HG03521 (cell line): ENCODE data around the gene OR10S1.
"Not testable (repeated sequence)": the region's sequence is repeated elsewhere in the genome, so short reads cannot be mapped to it uniquely, and the experiment has no call there.

ENCODE experiments used
- ATAC-seq: cut with Tn5 transposase; IDR thresholded peaks from one replicate; pipeline ENCODE4 v1.9.1; 2021; ENCODE audit warnings: mild to moderate bottlenecking, moderate library complexity; ENCODE audit not compliant: unreplicated experiment

The OR10S1 gene

GRCh38 chr11:123977731-123978347 lies at the start of gene OR10S1:
TSS of gene OR10S1 (minus strand) at chr11:123977781. CDS start at chr11:123977664, 117 bp downstream.
- no peak for ATAC-seq

- no peak for ATAC-seq
These were observed 48.9 kb upstream of the OR10S1 start, which contains the start of gene OR10G8 for GRCh38 chr11:124026498-124026897. TSS of gene OR10G8 (plus strand) at chr11:124026798. CDS start at chr11:124029623, 2,825 bp downstream.

GRCh38 chr11:124015837-124016236 lies 38.3 kb upstream of the OR10S1 start:
- ATAC-seq = not testable (repeated sequence)

GRCh38 chr11:124012697-124013096 lies 35.1 kb upstream of the OR10S1 start, which contains the start of gene OR10G4:
TSS of gene OR10G4 (plus strand) at chr11:124012997. CDS start at chr11:124015575, 2,578 bp downstream.
- no peak for ATAC-seq

- ATAC-seq = no peak
These were observed 17.5 kb upstream of the OR10S1 start, which contains the start of gene OR10G6 for GRCh38 chr11:123995119-123995518. TSS of gene OR10G6 (minus strand) at chr11:123995161. CDS start at chr11:123995161, 0 bp downstream.

- ATAC-seq = no peak
These were observed 1.7 kb upstream of the OR10S1 start for GRCh38 chr11:123979311-123979710.

- no peak for ATAC-seq
These were observed 616 bp downstream of the OR10S1 start for GRCh38 chr11:123976770-123977560.

GRCh38 chr11:123973816-123974215 lies 3.8 kb downstream of the OR10S1 start:
- no peak for ATAC-seq

GRCh38 chr11:123956752-123957151 lies 20.8 kb downstream of the OR10S1 start:
- ATAC-seq = no peak

- ATAC-seq = no peak
These were observed 32.4 kb downstream of the OR10S1 start for GRCh38 chr11:123945132-123945531.

- no peak for ATAC-seq
These were observed 33.8 kb downstream of the OR10S1 start, which contains the start of gene OR6T1 for GRCh38 chr11:123943738-123944137. TSS of gene OR6T1 (minus strand) at chr11:123943838. CDS start at chr11:123943838, 0 bp downstream.

- ATAC-seq = no peak
These were observed 35.2 kb downstream of the OR10S1 start for GRCh38 chr11:123942413-123942812.

- ATAC-seq = no peak
These were observed 38.3 kb downstream of the OR10S1 start, which contains the start of gene OR4D5 for GRCh38 chr11:123939317-123939716. TSS of gene OR4D5 (plus strand) at chr11:123939617. CDS start at chr11:123939617, 0 bp downstream.
